CD4-positive, alpha-beta T cell treated with Interleukin-6 for 4 hours (primary cell): ENCODE results near the gene MED12L.

Source experiments
- DNase-seq: peaks from one replicate; pipeline ENCODE4 v3.0.0-alpha.2; 2020; ENCODE audit warnings: mixed read lengths

The MED12L gene

DNA sequence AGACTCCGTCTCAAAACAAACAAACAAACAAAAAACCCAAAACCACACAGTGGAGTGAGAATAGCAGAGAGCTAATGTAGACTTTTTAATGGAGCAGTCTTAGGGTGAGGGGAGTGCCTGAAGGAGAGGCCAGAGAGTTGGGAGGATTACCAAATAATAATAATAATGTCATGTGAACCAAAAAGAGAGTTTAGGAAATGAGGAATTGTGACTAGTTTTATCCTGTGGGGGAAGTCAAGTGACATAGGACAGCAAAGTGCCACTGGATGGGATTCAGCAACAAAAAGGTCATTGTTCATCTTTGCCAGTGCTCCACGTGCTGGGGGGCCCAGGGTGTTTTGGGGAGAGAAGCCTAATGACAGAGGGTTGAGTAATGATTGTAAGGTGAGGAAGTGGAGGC is 218.3 kb downstream of the MED12L start:
- no peak for DNase-seq

DNA sequence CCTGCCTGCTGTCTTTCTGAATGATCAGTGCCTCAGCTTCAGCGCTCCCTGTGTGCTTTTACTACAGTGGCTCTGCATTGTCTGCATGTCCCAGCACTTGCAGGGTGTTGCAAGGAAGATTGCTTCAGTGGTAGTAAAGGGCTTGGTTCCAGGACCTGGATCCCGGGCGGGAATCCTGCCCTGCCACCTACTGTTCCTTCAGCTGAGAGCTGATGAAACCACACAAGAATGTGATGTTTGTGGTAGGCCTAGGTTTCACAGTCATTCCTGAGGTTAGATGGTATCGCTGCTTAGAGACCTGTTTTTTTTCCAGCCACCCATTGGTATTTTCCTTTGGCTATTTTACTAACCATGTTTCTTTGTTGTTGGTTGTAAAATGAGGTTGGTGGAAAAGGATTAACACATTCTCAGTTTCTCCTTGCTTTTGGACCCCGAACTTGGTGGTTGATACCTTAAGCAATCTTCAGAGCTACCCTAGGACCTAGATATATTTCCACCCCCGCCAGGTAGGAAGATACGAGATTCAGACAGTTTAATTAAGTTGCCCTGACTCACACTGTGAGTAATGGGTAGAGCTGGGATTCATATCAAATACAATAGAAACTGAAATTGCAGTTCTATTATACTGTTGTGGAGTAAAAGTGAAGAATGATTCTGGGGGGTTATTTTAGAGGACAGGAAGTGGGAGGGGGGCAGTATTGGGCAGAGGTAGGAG is 219.8 kb downstream of the MED12L start:
- DNase-seq: peak; percentile 3

DNA sequence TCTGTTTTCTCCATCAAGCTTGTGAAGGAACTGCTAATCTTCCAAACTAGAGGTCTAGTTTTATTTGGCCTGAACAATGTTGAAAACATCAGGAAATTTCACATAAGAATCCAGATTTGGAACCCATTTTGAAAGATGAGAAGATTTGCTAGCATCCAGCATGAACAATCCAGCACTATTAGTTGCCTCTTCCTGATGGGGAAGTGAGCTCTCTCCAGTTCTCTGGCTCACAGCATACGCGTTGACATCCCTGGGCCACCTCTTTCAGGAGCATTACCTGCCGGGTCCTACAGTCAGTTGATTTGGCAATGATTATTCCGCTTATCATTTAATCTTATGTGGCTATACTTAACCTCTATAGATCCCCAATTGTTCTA is 220.3 kb downstream of the MED12L start:
- no peak for DNase-seq

DNA sequence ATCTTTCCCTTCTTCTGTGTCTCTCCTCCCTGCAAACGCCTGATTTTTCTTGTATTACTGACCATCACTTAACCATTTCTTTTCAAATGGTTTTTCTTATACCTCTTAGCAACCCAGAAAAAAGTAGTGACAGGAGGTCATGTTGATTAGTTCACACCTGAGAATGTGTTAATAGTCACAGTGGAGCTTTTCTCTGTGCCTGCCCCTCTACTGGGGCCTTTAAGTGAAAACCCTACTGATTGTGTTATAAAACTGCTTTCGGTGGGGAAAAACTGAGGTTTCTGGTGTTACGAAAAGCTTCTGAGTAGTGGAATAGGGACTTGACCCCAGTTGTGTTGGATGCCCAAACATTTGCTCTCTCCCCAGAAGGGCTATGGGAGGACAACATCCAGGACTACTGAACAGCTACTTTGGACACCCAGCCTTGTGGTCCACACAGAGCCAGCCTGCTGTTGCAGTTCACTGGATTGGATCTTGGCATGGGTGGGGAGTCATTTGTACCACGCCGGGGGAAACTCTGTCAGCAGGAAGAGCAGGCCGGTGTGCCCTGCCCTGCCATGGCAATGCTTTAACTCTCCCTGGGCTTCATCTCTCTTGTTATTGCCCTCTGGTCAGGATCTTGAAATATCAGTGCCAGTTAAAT is 220.8 kb downstream of the MED12L start:
- DNase-seq: no peak

DNA sequence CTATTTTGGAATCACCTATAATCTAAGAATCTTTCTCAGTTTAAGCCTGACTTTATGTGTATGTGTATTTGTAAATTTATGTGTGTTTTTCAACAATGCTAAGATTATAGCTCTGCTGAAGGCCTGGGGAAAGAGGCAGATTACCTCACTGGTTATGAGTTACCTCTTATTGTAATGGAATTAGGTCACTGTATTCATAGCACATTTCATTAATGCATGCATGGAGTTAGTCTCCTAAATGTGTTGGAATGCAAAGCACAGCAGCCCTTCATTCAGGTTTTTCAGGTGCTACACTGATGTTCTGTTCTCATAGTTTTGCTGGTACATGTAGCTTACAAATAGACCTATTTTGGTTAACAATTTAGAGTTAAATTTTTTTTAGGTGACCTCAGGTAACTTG is 221.7 kb downstream of the MED12L start:
- no peak for DNase-seq

DNA sequence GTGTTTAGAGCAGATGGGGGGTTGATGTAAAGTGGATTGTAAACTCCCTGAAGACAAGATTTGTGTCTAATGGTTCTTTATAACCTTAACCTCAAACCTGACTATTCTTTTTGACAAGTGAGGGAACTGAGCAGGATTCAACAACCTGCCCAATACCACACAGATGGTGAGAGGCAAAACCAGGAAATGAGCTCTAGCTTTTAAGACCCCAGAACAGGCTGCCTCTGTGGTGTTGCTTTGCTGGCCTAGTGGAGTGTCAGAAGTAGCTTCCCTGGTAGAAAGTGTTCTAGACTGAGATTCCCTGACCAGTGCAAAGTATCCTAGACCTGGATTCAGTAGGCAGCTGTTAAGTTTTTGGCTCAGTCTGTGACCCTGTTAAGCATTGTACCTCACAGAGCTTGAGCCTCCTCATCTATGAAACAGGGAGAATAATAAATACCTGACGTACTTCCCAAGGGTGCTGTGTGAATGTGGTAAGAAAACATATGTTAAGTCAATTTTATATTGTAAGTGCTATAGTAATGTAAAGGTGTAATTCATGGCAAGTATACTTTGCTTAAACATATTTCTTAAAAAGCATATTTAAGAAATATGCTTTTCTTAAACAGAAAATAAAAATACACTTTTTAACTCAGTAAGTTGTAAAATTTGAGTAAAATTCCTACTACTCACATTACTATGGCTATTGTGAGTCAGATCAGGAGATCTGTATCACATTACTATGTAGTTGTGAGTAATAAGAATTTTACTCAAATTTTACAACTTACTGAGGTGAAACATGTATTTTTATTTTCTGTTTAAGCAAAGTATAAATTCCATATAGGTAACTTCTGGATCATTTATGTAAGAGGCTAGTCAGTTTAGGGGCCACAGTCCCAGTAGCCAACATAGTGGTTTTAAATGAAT is 222.4 kb downstream of the MED12L start:
- no peak for DNase-seq

DNA sequence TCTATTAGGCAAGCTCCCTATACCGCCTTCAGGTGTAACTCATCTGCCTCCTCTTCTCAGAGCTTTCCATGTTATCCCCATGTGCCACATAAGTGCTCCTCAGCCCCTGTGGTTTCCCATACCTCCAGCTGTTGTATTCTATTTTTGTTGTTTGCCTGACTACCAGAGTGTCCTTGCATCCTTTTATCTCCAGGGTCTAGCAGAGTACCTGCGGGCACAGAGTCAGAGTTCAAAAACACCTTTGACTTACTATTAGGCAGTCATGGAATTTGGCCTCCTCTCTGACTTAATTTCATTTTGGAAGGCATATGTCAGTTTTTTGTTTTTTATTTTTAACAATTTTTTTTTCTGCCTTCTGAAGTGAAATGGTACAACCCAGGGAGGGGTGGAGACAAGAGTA is 224.1 kb downstream of the MED12L start:
- no peak for DNase-seq

DNA sequence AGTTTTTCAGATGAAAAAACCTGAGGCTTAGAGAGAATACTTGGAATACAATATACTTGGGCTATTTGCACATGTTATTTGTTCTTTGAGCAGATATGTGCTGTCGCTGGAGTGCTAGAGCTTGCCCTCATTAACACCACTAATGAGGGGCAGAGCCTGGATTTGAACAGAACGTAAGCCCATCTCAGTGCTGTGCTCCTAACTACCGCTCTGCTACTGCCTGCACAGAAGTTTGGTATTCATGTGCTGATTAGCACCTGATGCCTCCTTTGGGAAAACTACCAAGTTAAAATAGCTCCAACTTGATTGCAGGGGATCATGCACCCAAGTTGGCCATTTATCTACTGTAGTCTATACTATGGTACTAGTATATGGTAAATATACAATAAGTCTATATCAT is 227.5 kb downstream of the MED12L start:
- DNase-seq: no peak

DNA sequence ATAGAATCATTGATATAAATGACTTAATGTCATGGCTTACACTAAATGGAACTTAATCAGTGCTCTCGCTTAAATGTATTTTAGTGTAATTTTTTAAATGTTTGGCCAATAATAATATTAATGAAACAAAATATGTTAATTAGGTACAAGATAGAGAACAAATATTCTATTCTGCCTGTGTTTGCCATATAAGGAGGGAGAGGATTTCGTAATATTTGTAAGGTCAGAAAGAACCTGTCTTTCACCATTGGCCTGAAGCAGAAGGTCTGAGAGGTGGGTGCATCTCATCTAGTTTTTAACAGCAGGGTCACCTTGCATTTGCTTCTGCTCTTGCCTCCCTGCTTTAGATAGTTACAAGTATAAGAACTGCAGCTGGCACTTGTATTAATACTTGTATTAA is 228.7 kb downstream of the MED12L start:
- no peak for DNase-seq

DNA sequence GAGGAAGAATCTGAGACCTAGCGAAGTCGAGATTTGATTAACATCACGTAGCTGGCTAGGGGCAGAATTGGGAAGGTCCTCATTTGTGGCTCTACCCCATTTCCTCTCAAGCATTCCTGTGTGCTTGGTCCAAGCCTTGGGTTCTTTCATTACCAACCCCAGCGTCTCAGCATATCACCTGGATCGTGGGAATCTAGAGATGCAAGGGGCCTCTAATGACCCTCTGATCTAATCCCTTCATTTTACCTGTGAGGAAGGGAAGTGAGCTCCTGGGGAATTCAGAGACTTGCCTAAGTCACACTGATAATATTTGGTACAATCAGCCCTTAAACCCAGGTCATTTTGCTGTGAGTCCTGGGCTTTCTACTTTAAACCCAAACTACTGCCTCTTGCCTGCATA is 229.1 kb downstream of the MED12L start:
- DNase-seq: no peak

DNA sequence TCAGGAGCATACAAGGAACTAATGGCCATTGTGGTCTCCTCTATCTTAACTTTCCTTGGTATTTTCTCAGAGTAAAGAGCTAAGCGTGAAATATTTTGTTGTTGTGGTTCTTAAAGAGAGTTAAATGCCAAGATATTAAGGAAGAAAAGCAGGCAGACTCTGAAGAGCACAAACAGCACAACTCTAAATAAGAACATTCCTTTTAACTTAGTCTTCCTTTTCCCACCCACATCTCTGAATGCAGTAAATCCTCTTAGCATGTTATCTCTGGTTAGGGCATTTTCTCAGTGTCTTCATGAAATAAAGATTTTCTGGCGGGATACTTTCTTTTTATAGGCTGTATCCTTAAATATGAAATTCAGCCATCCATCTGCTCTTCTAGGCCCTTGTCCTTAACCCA is 229.7 kb downstream of the MED12L start:
- DNase-seq: no peak

DNA sequence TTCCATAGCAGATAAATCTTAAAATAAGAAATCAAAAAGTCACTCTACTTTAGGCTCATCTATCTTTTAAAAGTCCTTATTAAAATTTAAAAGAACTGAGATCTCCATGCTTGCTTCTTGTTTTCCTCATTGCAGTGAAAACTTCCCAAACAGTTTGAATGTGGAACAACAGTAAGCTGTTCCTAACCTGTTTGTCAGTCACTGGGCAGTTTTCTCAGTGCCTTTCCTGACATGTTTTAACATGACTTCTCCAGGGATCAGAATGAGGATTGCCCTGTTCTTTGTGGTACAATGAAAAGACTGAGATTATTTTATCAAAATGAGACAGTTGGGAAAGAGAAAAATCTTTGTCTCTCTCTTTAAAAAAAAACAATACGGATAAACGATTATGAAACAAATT is 230.4 kb downstream of the MED12L start:
- no peak for DNase-seq

DNA sequence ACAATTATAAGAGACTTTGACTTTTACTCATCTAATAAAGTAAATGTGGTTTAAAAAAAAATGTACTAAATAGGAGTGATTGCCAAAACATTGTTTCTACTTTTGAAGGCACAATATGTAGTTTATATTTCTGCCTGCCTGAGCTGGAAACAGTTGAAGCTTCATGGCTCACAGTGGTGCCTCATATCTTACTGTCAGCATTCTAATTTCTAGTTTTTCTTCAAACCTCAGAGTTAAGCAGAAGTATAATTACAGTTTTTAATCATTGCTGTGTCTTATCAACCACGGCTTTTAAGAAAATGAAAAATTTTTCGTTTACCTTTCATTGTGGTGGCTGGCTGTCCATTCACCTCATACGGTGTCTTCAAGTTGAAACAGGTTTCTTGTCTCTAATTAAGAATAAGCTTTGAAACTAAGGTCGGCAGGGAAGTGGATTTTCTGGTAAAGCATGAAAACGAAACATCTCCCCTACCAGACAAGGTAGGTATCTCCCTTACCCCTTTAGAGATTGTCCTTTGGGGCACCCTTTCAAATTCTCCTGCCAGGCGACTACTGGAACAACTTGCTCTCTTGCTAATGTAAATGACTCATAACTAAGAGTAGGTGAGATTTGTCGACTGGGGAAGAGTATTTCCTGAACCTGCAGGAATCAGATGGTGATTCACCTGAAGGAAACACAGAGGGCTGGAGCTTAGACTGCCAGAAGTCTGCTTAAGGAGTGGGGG is 231.0 kb downstream of the MED12L start, which contains the start of gene GPR87:
Gene GPR87 (minus strand): TSS at position 554 of the 725 bp plus-strand sequence. CDS start 16,720 bp downstream, outside the sequence.
- no peak for DNase-seq

DNA sequence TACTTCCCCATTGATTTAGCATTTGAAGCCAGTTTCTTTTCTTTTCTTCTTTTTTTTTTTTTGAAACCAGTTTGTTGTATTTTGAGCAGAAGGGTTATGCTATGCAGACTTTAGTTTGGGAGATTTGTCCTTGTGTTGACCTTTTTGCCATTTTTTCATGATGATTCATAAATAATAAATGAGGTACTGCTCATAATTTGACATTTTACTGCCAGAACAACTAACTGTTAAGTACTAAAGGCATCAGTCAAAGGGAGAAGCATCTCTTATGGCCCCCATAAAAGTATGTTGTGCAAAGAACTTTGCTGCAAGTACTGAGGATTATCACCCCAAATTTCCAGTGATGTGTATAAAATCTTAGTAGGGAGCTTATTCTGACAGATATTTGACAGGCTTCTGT is 232.8 kb downstream of the MED12L start:
- no peak for DNase-seq

DNA sequence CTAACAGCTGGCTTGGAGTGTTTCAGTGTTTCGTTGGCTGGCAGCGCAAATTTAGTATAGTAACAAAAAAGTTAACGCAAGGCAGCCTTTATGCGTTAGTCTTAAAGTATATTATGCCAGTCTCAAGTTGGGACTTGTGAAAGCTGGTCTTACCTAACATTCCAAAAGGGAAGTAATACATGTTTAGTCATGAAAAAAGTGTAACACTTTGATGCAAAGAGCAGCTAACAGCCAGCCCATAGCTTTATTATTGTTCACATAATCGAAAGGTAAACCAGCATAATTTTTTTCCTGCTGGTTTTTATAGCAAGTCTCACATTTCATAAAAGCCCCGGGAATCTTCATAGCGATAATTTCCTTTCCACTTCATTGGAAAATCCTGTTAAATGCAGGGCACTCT is 233.5 kb downstream of the MED12L start:
- no peak for DNase-seq

DNA sequence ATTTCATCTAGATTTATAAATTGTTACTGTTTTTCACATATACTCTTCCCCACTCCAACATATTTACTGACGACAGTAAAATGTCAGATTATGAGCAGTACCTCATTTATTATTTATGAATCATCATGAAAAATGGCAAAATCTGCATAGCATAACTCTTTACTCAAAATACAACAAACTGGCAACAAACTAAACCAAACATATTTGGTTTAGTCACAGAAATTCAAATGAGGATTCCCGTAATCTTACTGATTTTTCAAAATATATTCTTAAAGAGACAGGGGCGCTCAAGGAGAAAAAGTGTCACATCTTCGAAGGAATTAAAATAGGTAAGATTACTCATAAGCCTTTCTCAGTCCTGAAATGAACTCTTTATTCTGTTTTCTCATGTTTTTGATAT is 234.2 kb downstream of the MED12L start:
- no peak for DNase-seq

DNA sequence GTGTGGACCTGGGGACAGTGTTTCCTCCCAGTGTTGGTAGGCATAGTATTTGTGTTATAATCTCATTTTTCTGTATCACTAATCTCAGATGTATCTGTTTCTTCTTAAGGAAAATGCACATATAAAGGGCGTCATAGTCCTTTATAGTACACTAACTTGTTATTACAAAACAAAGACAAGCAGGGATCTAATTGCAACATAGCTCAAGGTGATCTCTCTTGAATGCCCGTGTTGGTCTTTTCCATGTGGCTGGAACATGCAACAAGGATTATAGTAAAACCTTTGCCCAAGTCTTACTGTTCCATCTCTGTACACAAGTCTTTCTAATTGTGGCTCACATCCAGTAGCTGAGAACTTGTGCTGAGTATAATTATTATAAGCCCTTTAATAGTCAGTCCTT is 234.7 kb downstream of the MED12L start:
- DNase-seq: no peak

DNA sequence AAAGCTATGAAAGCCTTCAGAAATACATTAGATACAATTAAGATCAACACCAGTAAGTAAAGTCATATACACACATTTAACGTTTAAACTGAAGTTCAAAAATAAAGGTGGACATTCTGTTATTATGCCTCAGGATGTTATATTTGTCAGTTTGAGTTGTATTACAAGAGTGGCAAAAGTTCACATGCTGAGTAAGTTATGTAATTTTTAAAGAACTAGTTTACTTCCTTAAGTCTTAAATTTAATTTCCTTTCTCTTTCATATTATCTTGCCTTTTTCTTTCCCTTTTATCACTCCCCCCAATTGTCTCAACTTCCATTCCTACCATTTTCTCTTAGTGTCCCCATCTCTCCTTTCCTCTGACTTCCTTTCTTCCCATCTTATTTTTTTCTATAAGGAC is 236.1 kb downstream of the MED12L start:
- no peak for DNase-seq

DNA sequence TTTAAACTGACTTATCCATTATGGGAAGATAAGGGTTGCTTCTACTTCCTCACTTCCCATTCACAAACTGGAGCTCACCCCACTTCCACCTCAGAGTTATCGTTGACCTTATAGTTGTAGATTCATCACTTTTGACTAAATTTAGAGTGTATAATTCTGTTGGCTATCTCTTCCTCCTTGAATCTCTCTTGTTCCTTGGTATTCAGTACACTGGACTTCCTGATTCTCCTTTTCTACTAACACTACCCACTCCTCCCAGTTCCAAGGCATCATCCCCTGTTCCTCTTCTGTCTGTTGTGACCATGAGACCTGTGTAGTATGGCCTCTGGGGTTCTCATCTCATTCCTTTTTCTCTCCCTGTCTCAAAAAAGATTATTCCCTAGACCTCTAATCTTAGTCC is 237.0 kb downstream of the MED12L start:
- no peak for DNase-seq

DNA sequence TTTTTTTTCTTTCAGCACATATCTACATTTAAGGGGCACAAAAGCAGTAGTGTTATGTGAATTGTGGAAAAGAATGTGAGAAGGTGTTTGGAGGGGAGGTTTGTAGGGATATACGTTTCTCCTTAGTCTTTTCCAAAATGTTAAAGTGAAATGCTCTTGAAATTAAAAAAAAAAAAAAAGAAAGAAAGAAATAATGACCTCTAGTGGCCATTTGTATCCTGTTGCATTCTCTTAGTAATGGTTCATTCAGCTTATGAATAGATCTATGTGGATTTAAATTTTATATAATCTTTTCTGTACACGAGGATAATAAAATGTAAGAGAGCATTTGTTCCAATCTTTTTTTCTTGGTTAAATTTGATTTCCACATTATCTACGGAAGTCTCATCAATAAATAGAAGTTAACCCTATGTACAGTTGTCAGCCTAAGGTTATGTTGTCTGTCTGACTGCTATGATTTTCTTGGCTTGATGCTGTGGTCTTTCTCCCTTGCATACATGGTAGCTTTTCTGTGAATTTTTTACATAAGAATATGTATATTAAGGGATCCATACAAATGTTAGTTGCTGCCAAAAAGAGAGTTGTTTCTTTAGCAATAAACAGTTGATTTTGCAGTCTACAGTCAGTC is 242.2 kb downstream of the MED12L start:
- no peak for DNase-seq

DNA sequence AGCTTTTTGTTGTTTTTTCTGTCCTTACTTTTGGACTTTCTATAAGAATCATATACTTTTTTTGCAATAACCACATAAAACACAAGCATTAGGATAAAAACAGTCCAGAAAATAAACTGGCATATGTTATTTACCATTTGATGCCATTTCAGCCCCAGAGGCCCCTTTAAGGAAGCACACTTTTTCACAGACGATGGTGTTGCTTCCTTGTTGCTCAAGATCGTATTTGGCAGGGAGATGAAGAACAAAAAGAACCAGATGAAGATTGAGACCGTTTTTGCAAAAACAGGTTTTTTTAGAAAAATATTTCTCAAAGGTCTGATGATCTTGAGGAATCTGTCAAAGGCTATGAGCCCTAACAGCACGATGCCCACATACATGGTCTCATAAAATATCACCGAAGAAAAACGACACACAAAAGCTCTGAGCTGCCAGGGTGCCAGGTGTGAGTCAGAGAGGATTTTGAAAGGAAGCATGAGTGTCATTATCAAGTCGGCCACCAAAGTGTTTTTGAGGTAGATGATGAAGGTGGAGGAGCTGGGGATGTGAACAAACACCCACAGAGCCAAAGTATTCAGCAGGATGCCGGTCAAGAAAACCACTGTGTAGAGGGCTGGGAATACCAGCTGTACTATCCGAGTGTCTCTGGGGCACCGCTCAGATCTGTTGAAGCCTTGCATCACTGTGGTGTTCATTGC is 243.0 kb downstream of the MED12L start:
- peak; percentile 32 for DNase-seq

DNA sequence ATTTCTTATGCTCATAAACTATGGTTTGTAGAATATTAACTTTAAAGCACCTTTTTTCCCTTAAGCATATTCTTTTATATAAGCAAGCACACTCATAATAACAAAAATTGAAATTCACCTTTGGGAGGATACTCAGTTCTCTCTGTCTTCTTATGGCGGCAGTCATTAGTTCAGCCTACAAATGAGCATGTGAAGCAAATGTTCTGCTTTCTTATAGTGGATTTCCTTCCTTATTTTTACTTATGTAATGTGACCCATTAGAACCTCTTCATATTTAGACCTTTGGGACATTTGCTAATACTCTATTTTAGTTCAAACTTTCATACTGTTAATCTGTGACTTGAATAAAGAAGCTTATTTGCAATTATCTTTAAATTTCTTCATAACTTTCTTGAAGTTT is 243.9 kb downstream of the MED12L start, which contains the start of gene P2RY13:
Gene P2RY13 (minus strand): TSS at position 187 of the 400 bp plus-strand sequence. CDS start 21 bp downstream, at position 166.
- no peak for DNase-seq
